Endothelial cell of umbilical vein (primary cell): Measurements from ENCODE around the gene TPM2.

Experiments used
- EZH2 ChIP-seq: IDR thresholded peaks from 2 replicates; pipeline ENCODE4 v1.6.1; 2012; ENCODE audit warnings: borderline replicate concordance, low read depth, mild to moderate bottlenecking, moderate library complexity, low read length, inconsistent platforms; ENCODE audit not compliant: severe bottlenecking
- POLR2A ChIP-seq: IDR thresholded peaks from 2 replicates; pipeline ENCODE4 v1.6.1; 2012; ENCODE audit warnings: low read depth, mild to moderate bottlenecking, control low read depth, low read length
- POLR2AphosphoS5 ChIP-seq: IDR thresholded peaks from 2 replicates; pipeline ENCODE4 v1.6.1; 2012; ENCODE audit warnings: low read depth, mild to moderate bottlenecking, control low read depth, low read length, moderate library complexity; ENCODE audit not compliant: insufficient read depth
- TF ChIP-seq, protein P1 (sequence below), 2 donors: IDR thresholded peaks; 1 replicate in 1 of 2; 2 replicates in 1 of 2; pipeline ENCODE4 v1.5.1; 2011; ENCODE audit warnings: low read length in 2 of 2, mild to moderate bottlenecking in 2 of 2, moderate library complexity in 2 of 2, control low read depth in 1 of 2, inconsistent platforms in 1 of 2, low read depth in 1 of 2; ENCODE audit not compliant: insufficient read depth in 1 of 2; ENCODE audit errors: extremely low read depth in 1 of 2

DNA sequence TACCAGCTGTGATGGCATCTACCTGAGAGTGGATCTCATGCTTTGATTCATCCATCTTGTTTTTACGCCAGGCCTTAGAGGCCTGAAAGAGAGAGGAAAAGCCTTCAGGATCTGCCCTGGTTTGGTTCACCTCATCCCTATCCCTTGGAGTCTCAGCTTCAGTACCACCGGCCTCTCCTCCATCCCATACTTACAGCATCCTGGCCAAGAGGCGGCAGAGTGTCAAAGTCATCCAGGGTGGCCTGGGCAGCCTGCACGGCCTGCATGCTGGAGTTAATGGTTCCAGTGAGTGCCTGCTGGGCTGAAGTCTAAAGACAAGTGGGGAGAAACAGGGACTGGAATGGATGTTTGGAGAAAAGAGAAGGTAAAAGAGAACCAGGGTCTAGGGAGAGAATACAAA is 29.8 kb upstream of the TPM2 start:
- TF ChIP-seq POLR2AphosphoS5 = no peak
- TF ChIP-seq, protein P1, sequence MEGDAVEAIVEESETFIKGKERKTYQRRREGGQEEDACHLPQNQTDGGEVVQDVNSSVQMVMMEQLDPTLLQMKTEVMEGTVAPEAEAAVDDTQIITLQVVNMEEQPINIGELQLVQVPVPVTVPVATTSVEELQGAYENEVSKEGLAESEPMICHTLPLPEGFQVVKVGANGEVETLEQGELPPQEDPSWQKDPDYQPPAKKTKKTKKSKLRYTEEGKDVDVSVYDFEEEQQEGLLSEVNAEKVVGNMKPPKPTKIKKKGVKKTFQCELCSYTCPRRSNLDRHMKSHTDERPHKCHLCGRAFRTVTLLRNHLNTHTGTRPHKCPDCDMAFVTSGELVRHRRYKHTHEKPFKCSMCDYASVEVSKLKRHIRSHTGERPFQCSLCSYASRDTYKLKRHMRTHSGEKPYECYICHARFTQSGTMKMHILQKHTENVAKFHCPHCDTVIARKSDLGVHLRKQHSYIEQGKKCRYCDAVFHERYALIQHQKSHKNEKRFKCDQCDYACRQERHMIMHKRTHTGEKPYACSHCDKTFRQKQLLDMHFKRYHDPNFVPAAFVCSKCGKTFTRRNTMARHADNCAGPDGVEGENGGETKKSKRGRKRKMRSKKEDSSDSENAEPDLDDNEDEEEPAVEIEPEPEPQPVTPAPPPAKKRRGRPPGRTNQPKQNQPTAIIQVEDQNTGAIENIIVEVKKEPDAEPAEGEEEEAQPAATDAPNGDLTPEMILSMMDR (IDR thresholded peaks at IDR 0.05; ENCODE audit: extremely low read depth in 1 of 2, insufficient read depth in 1 of 2, low read depth in 1 of 2, low read length in 2 of 2) = no peak
- no peak for TF ChIP-seq EZH2
- TF ChIP-seq POLR2A = no peak
